ENCODE data around the gene SORCS3. TPM values are rescaled to one million over a fixed set of nuclear protein-coding genes. Genes with fewer than 3 reads are reported as not detected.

The SORCS3 gene
- total RNA-seq, 1 experiment from 2014 or later: not detected

- BruUV-seq (replicated peaks): no TSS peak
- Histone ChIP-seq H3K27me3 (ENCODE audit: insufficient read depth, low read depth) (no peaks in the 10 kb centered on the region), H3K36me3 (ENCODE audit: low read depth) (no peaks in the 10 kb centered on the region), H3F3A (ENCODE audit: insufficient read depth, low read depth) (no peaks in the 10 kb centered on the region), H2AFZ (no peak overlapping the region), H3K79me2 (ENCODE audit: low read depth) (no peaks in the 10 kb centered on the region), H4K20me1 (ENCODE audit: insufficient read depth) (no peaks in the 10 kb centered on the region), H3K27ac (no peak overlapping the region), H3K4me3 (no peak overlapping the region), H3K9me3 (ENCODE audit: insufficient read depth, low read depth) (no peaks in the 10 kb centered on the region), H3K4me2 (no peak overlapping the region), H3K4me1 (replicated peaks; ENCODE audit: insufficient read depth) (no peaks in the 10 kb centered on the region), H3K9me2 (ENCODE audit: insufficient read depth) (no peaks in the 10 kb centered on the region)
- intact Hi-C loops (cut with micrococcal nuclease; ENCODE audit: unreplicated experiment): no loop called here
- no peak for TF ChIP-seq CTCF (conservative IDR thresholded peaks at IDR 0.05)
- no peak for TF ChIP-seq EZH2 (IDR thresholded peaks at IDR 0.05; ENCODE audit: low read depth)
- no peak for DNase-seq
- ChIA-PET POLR2A (ENCODE audit: unreplicated experiment) (no interaction called here), CTCF (no interaction called here)
Measured at GRCh38 chr10:104897696-104898095, 256.6 kb downstream of the SORCS3 start.

- intact Hi-C loops (cut with micrococcal nuclease; ENCODE audit: unreplicated experiment): no loop called here
Measured at GRCh38 chr10:104899779-104900178, 258.7 kb downstream of the SORCS3 start.

GRCh38 chr10:104903433-104903832 lies 262.3 kb downstream of the SORCS3 start:
- no peak for TF ChIP-seq EZH2 (IDR thresholded peaks at IDR 0.05; ENCODE audit: low read depth)
- TF ChIP-seq CTCF (conservative IDR thresholded peaks at IDR 0.05): no peak
- intact Hi-C loops (cut with micrococcal nuclease; ENCODE audit: unreplicated experiment): no loop called here
- DNase-seq: no peak
- no peaks in the 10 kb centered on the region for H4K20me1 ChIP-seq (ENCODE audit: insufficient read depth)
- no peaks in the 10 kb centered on the region for H3K27me3 ChIP-seq (ENCODE audit: insufficient read depth, low read depth)
- H3K4me2 ChIP-seq: no peak overlapping the region
- H3K9me3 ChIP-seq (ENCODE audit: insufficient read depth, low read depth): no peaks in the 10 kb centered on the region
- H3K4me1 ChIP-seq (replicated peaks; ENCODE audit: insufficient read depth): no peaks in the 10 kb centered on the region
- H3K79me2 ChIP-seq (ENCODE audit: low read depth): no peaks in the 10 kb centered on the region
- no peaks in the 10 kb centered on the region for H3F3A ChIP-seq (ENCODE audit: insufficient read depth, low read depth)
- H3K4me3 ChIP-seq: no peak overlapping the region
- BruUV-seq (replicated peaks): no TSS peak
- no peaks in the 10 kb centered on the region for H3K36me3 ChIP-seq (ENCODE audit: low read depth)
- ChIA-PET POLR2A (ENCODE audit: unreplicated experiment) (no interaction called here), CTCF (interaction anchor here (0.6 kb wide), 1 partner anchor 1052 kb away, joined by 3 read pairs; no protein-coding TSS in a partner anchor)
- no peak overlapping the region for H3K27ac ChIP-seq
- H3K9me2 ChIP-seq (ENCODE audit: insufficient read depth): no peaks in the 10 kb centered on the region
- no peak overlapping the region for H2AFZ ChIP-seq

More at GRCh38 chr10:104899779-104900178, 258.7 kb downstream of the SORCS3 start:
- Histone ChIP-seq H3K27ac (no peak overlapping the region), H2AFZ (no peak overlapping the region), H3K79me2 (ENCODE audit: low read depth) (no peaks in the 10 kb centered on the region), H3F3A (ENCODE audit: insufficient read depth, low read depth) (no peaks in the 10 kb centered on the region), H3K27me3 (ENCODE audit: insufficient read depth, low read depth) (no peaks in the 10 kb centered on the region), H4K20me1 (ENCODE audit: insufficient read depth) (no peaks in the 10 kb centered on the region), H3K4me1 (replicated peaks; ENCODE audit: insufficient read depth) (no peaks in the 10 kb centered on the region), H3K9me2 (ENCODE audit: insufficient read depth) (no peaks in the 10 kb centered on the region), H3K4me2 (no peak overlapping the region), H3K4me3 (no peak overlapping the region), H3K36me3 (ENCODE audit: low read depth) (no peaks in the 10 kb centered on the region), H3K9me3 (ENCODE audit: insufficient read depth, low read depth) (no peaks in the 10 kb centered on the region)
- TF ChIP-seq CTCF (conservative IDR thresholded peaks at IDR 0.05): no peak
- no peak for TF ChIP-seq EZH2 (IDR thresholded peaks at IDR 0.05; ENCODE audit: low read depth)
- POLR2A ChIA-PET (ENCODE audit: unreplicated experiment): no interaction called here
- CTCF ChIA-PET: no interaction called here
- no TSS peak for BruUV-seq (replicated peaks)
- DNase-seq: no peak
